GM12878 (cell line): ENCODE results near the gene EEF2KMT. TPM values are rescaled to one million over a fixed set of nuclear protein-coding genes. Genes with fewer than 3 reads are reported as not detected.

Experiments
- ATAC-seq: fragments of 200-7000 bp; cut with Tn5 transposase; 3 replicates; pipeline ENCODE4 v1.9.1; 2020; ENCODE audit warnings: mild to moderate bottlenecking, moderate library complexity
- BruUV-seq: library from RNA; stranded (reverse); fragments of 400-500 nt; replicated peaks from 2 replicates; lab custom pipeline; 2021; lab: Mats Ljungman, UMichigan
- CTCF ChIA-PET: fragments of 300-600 bp; sonication (Branson Sonifier 250); formaldehyde crosslinking; extraction: SDS; loops from one replicate; lab custom pipeline; 2021; ENCODE audit warnings: inconsistent platforms; lab: Yijun Ruan, JAX
- POLR2A ChIA-PET: fragments of 350-600 bp; formaldehyde crosslinking; extraction: SDS; loops from one replicate; lab custom pipeline; 2021; ENCODE audit warnings: inconsistent platforms; lab: Charles Lee
- RAD21 ChIA-PET: fragments of 300-600 bp; sonication (Branson Sonifier 250); formaldehyde crosslinking; loops from one replicate; lab custom pipeline; 2023; ENCODE audit warnings: antibody characterized with exemption; ENCODE audit not compliant: unreplicated experiment; lab: Charles Lee
- SMC1A ChIA-PET: fragments of 300-600 bp; sonication (Branson Sonifier 250); formaldehyde crosslinking; loops from one replicate; lab custom pipeline; 2023; ENCODE audit not compliant: unreplicated experiment, uncharacterized antibody; lab: Charles Lee
- DNase-seq: peaks from one replicate; pipeline ENCODE4 v3.0.0-alpha.2; 2011; ENCODE audit warnings: low read depth, low spot score
- FAIRE-seq: peaks from 3 replicates; lab custom pipeline; 2011; peaks lifted over from hg19 to GRCh38; lab: Jason Lieb, UNC
- H2AFZ ChIP-seq: 2 replicates; pipeline ENCODE4 v1.6.0; 2011; ENCODE audit warnings: low read depth, low read length, control low read depth; ENCODE audit not compliant: control insufficient read depth
- H3K27ac ChIP-seq: 2 replicates; pipeline ENCODE4 v1.5.1; 2011; ENCODE audit warnings: control low read depth; ENCODE audit not compliant: control insufficient read depth, insufficient read depth
- H3K27me3 ChIP-seq, 2 experiments: replicated peaks in 1 of 2; 2 replicates each; pipeline versions ENCODE4 v1.6.0 to v1.6.1; 2011; ENCODE audit warnings: low read length in 1 of 2; ENCODE audit not compliant: control insufficient read depth in 2 of 2, insufficient read depth in 2 of 2
- H3K36me3 ChIP-seq, 2 experiments: 2 replicates each; pipeline ENCODE4 v1.5.1; 2011; ENCODE audit warnings: low read length in 1 of 2; ENCODE audit not compliant: control insufficient read depth in 2 of 2, insufficient read depth in 2 of 2
- H3K4me1 ChIP-seq: 2 replicates; pipeline ENCODE4 v1.6.1; 2011; ENCODE audit warnings: mild to moderate bottlenecking, low read length, moderate library complexity, mixed read lengths; ENCODE audit not compliant: control insufficient read depth, insufficient read depth
- H3K4me2 ChIP-seq: 2 replicates; pipeline ENCODE4 v1.6.0; 2011; ENCODE audit warnings: control low read depth; ENCODE audit not compliant: control insufficient read depth, insufficient read depth
- H3K4me3 ChIP-seq: fragments of 200-600 bp; sonication (generic); 2 replicates; pipeline ENCODE4 v1.5.1; 2016
- H3K79me2 ChIP-seq: 2 replicates; pipeline ENCODE4 v1.6.0; 2011; ENCODE audit warnings: low read length; ENCODE audit not compliant: control insufficient read depth, insufficient read depth
- H3K9ac ChIP-seq: 2 replicates; pipeline ENCODE4 v1.8.0; 2011; ENCODE audit warnings: low read length, control low read depth, mixed read lengths; ENCODE audit not compliant: control insufficient read depth, insufficient read depth
- H3K9me3 ChIP-seq: replicated peaks from 3 replicates; pipeline ENCODE4 v1.5.1; 2011; ENCODE audit warnings: mild to moderate bottlenecking, low read length; ENCODE audit not compliant: control insufficient read depth, insufficient read depth
- H4K20me1 ChIP-seq: 2 replicates; pipeline ENCODE4 v1.6.0; 2011; ENCODE audit not compliant: control insufficient read depth, insufficient read depth
- CTCF ChIP-seq, 3 experiments: IDR thresholded peaks in 2 of 3; conservative IDR thresholded peaks in 1 of 3; 2 replicates each; pipeline ENCODE4 v1.5.1; 2011; ENCODE audit warnings: low read depth in 3 of 3, low read length in 3 of 3, mild to moderate bottlenecking in 3 of 3, control low read depth in 2 of 3, moderate library complexity in 2 of 3, inconsistent platforms in 1 of 3, mixed read lengths in 1 of 3; ENCODE audit not compliant: control insufficient read depth in 2 of 3, insufficient read depth in 1 of 3; ENCODE audit errors: extremely low read depth in 1 of 3
- KLF5 ChIP-seq: fragments of 450-650 bp; IDR thresholded peaks from 2 replicates; pipeline ENCODE4 v1.6.1; 2014; ENCODE audit warnings: mild to moderate bottlenecking; ENCODE audit not compliant: partially characterized antibody
- NBN ChIP-seq: fragments of 450-650 bp; IDR thresholded peaks from 2 replicates; pipeline ENCODE4 v1.6.1; 2016
- POLR2A ChIP-seq: IDR thresholded peaks from 2 replicates; pipeline ENCODE4 v1.6.1; 2011; ENCODE audit warnings: low read depth, mild to moderate bottlenecking, low read length
- RAD21 ChIP-seq: IDR thresholded peaks from 2 replicates; pipeline ENCODE4 v1.6.1; 2011; ENCODE audit warnings: mild to moderate bottlenecking, low read depth, low read length, moderate library complexity; ENCODE audit not compliant: insufficient read depth
- RUNX3 ChIP-seq: IDR thresholded peaks from 2 replicates; pipeline ENCODE4 v1.6.1; 2012; ENCODE audit warnings: low read length, inconsistent platforms
- SMC3 ChIP-seq: IDR thresholded peaks from 2 replicates; pipeline ENCODE4 v1.6.1; 2011; ENCODE audit warnings: low read length, improper control_type of control experiment, borderline replicate concordance
- SPI1 ChIP-seq: IDR thresholded peaks from 2 replicates; pipeline ENCODE4 v1.6.1; 2011; ENCODE audit warnings: low read depth, mild to moderate bottlenecking, low read length, moderate library complexity, borderline replicate concordance; ENCODE audit not compliant: insufficient read depth
- STAT1 ChIP-seq: fragments of 450-650 bp; conservative IDR thresholded peaks from 2 replicates; pipeline ENCODE4 v1.6.1; 2014; ENCODE audit warnings: antibody characterized with exemption, mild to moderate bottlenecking
- YY1 ChIP-seq: IDR thresholded peaks from 2 replicates; pipeline ENCODE4 v1.6.1; 2011; ENCODE audit warnings: low read depth, mild to moderate bottlenecking, low read length
- WGBS: methylation state at CpG from one replicate; pipeline ENCODE4 v1.1.6; 2016; ENCODE audit warnings: low lambda C conversion rate; ENCODE audit not compliant: insufficient replicate concordance, insufficient coverage; ENCODE audit errors: missing lambda C conversion rate; 5-methylcytosine and 5-hydroxymethylcytosine counted together
- in situ Hi-C: fragments of 300-500 bp; cut with MboI; formaldehyde crosslinking; loops from 9 replicates; pipeline ENCODE4 v1.14.3; 2018; ENCODE audit warnings: mixed read lengths
- intact Hi-C: fragments of 100-400 bp; cut with micrococcal nuclease; formaldehyde crosslinking; loops from one replicate; pipeline ENCODE4 v1.14.2; 2022; ENCODE audit not compliant: unreplicated experiment
- polyA plus RNA-seq, 11 experiments: library from polyadenylated mRNA; depleted of rRNA in 4 of 11; unstranded in 6 of 11; stranded (reverse) in 5 of 11; fragments of >200 nt; fragmentation: Nextera tagmentation in 4 of 11; fragmentation: Illumina TruSeq in 1 of 11; extraction: Ambion mirVana in 4 of 11; extraction: Trizol in 1 of 11; gene quantifications; 1 replicate in 1 of 11; 2 replicates in 10 of 11; pipeline versions ENCODE4 v1.2.1 to v1.2.3, GENCODE V29; 2011 to 2016; ENCODE audit warnings: inconsistent platforms in 2 of 11, missing spikeins in 2 of 11, low read depth in 1 of 11
- total RNA-seq, 4 experiments: library from RNA; depleted of rRNA in 3 of 4; stranded (reverse); fragments of >200 nt in 3 of 4; fragmentation: Illumina TruSeq in 1 of 4; extraction: Trizol in 1 of 4; gene quantifications; 2 replicates each; pipeline versions ENCODE4 v1.2.1 to v1.2.3, GENCODE V29; 2013 to 2021
- TF ChIP-seq, protein P1 (sequence below): IDR thresholded peaks from 2 replicates; pipeline ENCODE4 v1.6.1; 2012; ENCODE audit warnings: low read depth, low read length, improper control_type of control experiment

The EEF2KMT gene
- total and polyA plus RNA-seq, 10 of the 15 experiments (the other 5 are each of a cell fraction or from before 2014, with no cell fraction given): 3.8 to 28.1 (median 14.3) TPM

DNA sequence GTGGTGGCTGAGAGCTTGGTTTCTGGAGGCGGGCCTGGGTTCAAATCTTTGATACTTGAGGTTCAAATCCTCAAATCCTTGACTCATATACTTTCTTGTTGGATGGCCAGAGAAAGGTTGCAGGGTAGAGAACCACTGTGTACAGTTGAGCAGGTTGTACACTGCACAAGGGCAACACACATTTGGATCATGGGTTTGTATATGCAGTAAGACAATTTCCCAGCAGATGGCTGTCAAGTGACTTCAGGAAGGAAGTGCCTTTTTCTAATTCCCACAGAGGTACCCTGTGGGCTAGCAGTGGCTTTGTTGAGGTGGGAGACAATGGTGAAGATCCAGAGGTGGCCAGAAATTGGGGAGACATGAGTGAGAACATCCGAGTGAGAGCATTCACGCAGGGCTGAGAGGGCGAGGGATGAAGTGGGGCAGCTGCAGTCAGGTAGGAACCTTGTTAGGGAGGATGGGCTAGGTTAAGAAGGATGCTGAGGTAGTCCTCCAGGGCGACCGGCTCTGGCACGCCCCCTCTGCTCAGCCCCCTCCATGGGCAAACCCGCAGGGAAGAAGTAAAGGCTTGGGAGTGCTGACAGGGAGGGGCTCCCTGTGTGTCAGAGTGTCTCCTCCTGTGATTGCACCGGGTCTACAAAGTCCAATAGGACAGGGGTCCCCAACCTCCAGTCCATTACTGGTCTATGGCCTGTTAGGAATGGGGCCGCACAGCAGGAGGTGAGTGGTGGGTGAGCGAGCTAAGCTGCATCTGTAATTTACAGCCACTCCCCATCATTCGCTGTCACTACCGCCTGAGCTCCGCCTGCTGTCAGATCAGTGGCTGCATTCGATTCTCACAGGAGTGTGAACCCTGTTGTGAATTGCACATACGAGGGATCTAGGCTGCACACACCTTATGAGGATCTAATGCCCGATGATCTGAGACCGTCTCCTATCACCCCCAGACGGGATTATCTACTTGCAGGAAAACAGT, 34.5 kb downstream of the EEF2KMT start:
- intact Hi-C loops: loop anchor here (2.0 to 10.0 kb wide), 2 partner anchors 30 to 88 kb away; no protein-coding TSS in a partner anchor

More for the DNA sequence above, 34.5 kb downstream of the EEF2KMT start:
- FAIRE-seq (no peak), ATAC-seq (0 out of 3 replicates have a peak, but pooled peaks have one; percentile 26), DNase-seq (no peak)
- SMC1A ChIA-PET: interaction anchor here (1.2 kb wide), 1 partner anchor 11 kb away, joined by 3 read pairs; no protein-coding TSS in a partner anchor
- no peaks in the 10 kb centered on the region; a peak in 1 of 4 replicates for H3K27me3 ChIP-seq
- no peaks in the 10 kb centered on the region for H3K79me2 ChIP-seq
- RAD21 ChIA-PET: no interaction called here
- H4K20me1 ChIP-seq: no peaks in the 10 kb centered on the region
- H3K36me3 ChIP-seq: no peaks in the 10 kb centered on the region
- TF ChIP-seq SMC3: peak; percentile 16; the same call in 1 of the 2 replicates
- TF ChIP-seq RAD21: 0 out of 2 replicates have a peak, but pooled peaks have one; percentile 14
- TF ChIP-seq NBN: no peak
- TF ChIP-seq YY1: no peak
- TF ChIP-seq, protein P1, sequence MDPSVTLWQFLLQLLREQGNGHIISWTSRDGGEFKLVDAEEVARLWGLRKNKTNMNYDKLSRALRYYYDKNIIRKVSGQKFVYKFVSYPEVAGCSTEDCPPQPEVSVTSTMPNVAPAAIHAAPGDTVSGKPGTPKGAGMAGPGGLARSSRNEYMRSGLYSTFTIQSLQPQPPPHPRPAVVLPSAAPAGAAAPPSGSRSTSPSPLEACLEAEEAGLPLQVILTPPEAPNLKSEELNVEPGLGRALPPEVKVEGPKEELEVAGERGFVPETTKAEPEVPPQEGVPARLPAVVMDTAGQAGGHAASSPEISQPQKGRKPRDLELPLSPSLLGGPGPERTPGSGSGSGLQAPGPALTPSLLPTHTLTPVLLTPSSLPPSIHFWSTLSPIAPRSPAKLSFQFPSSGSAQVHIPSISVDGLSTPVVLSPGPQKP: no peak
- TF ChIP-seq STAT1: no peak
- TF ChIP-seq SPI1: peak; percentile 38; the same call in 1 of the 2 replicates
- peak; percentile 6 to 21 (median 21); a peak in 3 of 6 replicates for TF ChIP-seq CTCF (IDR thresholded peaks at IDR 0.05 in 2 of 3, conservative IDR thresholded peaks at IDR 0.05 in 1 of 3; ENCODE audit: control insufficient read depth in 2 of 3, extremely low read depth in 1 of 3, insufficient read depth in 1 of 3, low read depth in 3 of 3, low read length in 3 of 3)
- no peak for TF ChIP-seq KLF5
- peak; percentile 19; the same call in 1 of the 2 replicates for TF ChIP-seq RUNX3
- no peak for TF ChIP-seq POLR2A
- H3K9me3 ChIP-seq: no peaks in the 10 kb centered on the region
- H3K4me3 ChIP-seq: no peak overlapping the region
- WGBS: 55% methylated on average over 19 of the region's 19 CpGs
- H3K4me1 ChIP-seq: peaks cover 16% of the 10 kb centered on the region
- H3K9ac ChIP-seq: no peak overlapping the region
- H3K4me2 ChIP-seq: no peak overlapping the region
- CTCF ChIA-PET: no interaction called here
- POLR2A ChIA-PET: no interaction called here
- no TSS peak for BruUV-seq
- no peak overlapping the region for H2AFZ ChIP-seq
- H3K27ac ChIP-seq: no peak overlapping the region
- in situ Hi-C loops: no loop called here
